ENCODE measurements around the gene MIS18A. TPM values are rescaled to one million over a fixed set of nuclear protein-coding genes. Genes with fewer than 3 reads are reported as not detected.

MIS18A gene
- polyA plus RNA-seq, 3 donors: 1.6 to 2.5 (median 2.3) TPM

DNA sequence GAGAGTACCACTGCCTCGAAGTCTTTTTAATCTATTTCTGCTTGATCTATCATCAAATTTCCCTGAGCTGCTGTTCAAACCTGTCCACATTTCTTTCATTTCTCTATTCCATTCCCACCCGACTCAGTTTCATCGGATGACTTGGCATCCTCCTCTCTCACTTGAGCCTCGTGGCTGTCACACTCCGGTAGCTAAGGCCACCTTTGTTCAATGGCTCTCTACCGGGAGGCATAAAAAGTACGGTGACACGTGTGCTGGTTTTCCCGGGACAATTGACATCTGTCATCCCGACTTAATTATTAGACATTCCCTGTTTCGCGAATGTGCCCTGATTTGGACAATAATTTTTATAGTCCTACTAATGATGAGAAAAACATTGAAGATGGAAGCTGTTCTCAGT, 22.6 kb downstream of the MIS18A start:
- no peaks in the 10 kb centered on the region for H3K4me1 ChIP-seq (ENCODE audit: control insufficient read depth in 1 of 2, insufficient read depth in 2 of 2, low read length in 2 of 2)
- DNase-seq: no peak
- no peak overlapping the region for H3K9ac ChIP-seq (ENCODE audit: insufficient read depth, low read length, poor library complexity, severe bottlenecking)
- no peak overlapping the region for H3K27ac ChIP-seq (ENCODE audit: low read depth in 1 of 2, low read length in 2 of 2)
- H3K27me3 ChIP-seq (ENCODE audit: control insufficient read depth in 2 of 2, insufficient read depth in 2 of 2, low read length in 2 of 2): no peaks in the 10 kb centered on the region
- WGBS (ENCODE audit: insufficient coverage): 94% methylated on average over 12 of the region's 12 CpGs
- no peaks in the 10 kb centered on the region for H3K79me2 ChIP-seq (ENCODE audit: insufficient read depth, low read length)
- intact Hi-C loops (cut with micrococcal nuclease): loop anchor here (5.0 to 10.0 kb wide), 2 partner anchors 381 to 389 kb away; partner anchors contain the start of gene HUNK (in 1 of the 2)
- no peaks in the 10 kb centered on the region for H3K36me3 ChIP-seq (replicated peaks in 1 of 2; ENCODE audit: control insufficient read depth in 1 of 2, insufficient read depth in 2 of 2, low read length in 2 of 2)
- TF ChIP-seq, protein P1, sequence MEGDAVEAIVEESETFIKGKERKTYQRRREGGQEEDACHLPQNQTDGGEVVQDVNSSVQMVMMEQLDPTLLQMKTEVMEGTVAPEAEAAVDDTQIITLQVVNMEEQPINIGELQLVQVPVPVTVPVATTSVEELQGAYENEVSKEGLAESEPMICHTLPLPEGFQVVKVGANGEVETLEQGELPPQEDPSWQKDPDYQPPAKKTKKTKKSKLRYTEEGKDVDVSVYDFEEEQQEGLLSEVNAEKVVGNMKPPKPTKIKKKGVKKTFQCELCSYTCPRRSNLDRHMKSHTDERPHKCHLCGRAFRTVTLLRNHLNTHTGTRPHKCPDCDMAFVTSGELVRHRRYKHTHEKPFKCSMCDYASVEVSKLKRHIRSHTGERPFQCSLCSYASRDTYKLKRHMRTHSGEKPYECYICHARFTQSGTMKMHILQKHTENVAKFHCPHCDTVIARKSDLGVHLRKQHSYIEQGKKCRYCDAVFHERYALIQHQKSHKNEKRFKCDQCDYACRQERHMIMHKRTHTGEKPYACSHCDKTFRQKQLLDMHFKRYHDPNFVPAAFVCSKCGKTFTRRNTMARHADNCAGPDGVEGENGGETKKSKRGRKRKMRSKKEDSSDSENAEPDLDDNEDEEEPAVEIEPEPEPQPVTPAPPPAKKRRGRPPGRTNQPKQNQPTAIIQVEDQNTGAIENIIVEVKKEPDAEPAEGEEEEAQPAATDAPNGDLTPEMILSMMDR (IDR thresholded peaks at IDR 0.05): no peak
- H3K4me3 ChIP-seq (replicated peaks in 1 of 3; ENCODE audit: low read depth in 2 of 3, low read length in 3 of 3): no peak overlapping the region
- peaks cover 3% of the 10 kb centered on the region for H3K4me1 Mint-ChIP-seq
- H2AFZ ChIP-seq (ENCODE audit: insufficient read depth, low read depth, low read length, poor library complexity, severe bottlenecking): no peak overlapping the region
- no peak overlapping the region for H3K4me3 Mint-ChIP-seq
- no peaks in the 10 kb centered on the region for H4K20me1 ChIP-seq (ENCODE audit: insufficient read depth, low read length)
- H3K27ac Mint-ChIP-seq: no peak overlapping the region
- H3K27me3 Mint-ChIP-seq (ENCODE audit: low read depth in 3 of 3): peaks cover 4 to 7% (median 5%) of the 10 kb centered on the region in 3 donors
- no peak overlapping the region for H3K4me2 ChIP-seq (replicated peaks; ENCODE audit: extremely low read depth, low read length, poor library complexity, severe bottlenecking)
- no peaks in the 10 kb centered on the region for H3K36me3 Mint-ChIP-seq
- peaks cover 1 to 7% (median 3%) of the 10 kb centered on the region in 7 donors for H3K9me3 Mint-ChIP-seq
- H3K9me3 ChIP-seq (replicated peaks in 1 of 2; ENCODE audit: control insufficient read depth in 1 of 2, insufficient read depth in 1 of 2, low read length in 2 of 2): peaks cover 0 to 6% of the 10 kb centered on the region in 2 donors

DNA sequence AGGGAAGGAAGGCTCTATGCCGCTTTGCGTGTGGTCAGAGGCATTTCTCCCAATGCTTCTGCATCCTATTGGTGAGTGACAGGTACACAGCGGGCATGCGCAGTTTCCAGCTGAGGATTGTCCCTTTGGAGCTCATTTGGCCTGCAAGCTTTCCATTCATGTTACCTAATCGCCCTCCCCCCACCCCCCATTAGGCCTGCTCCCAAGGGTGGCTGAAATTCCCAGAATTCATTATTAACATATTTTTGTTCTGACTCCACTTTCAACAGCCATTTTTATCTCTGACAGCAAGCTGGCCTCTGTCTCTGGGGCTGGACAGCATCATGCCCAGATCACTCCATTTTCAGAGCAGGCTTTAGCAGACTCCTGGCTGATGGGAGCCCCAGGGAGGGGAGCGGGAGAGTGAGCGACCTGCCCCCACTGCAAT, 25.6 kb downstream of the MIS18A start:
- Histone ChIP-seq H3K9me3 (replicated peaks in 1 of 2; ENCODE audit: control insufficient read depth in 1 of 2, insufficient read depth in 1 of 2, low read length in 2 of 2) (peaks cover 10 to 14% of the 10 kb centered on the region in 2 donors), H3K4me2 (replicated peaks; ENCODE audit: extremely low read depth, low read length, poor library complexity, severe bottlenecking) (no peak overlapping the region), H4K20me1 (ENCODE audit: insufficient read depth, low read length) (no peaks in the 10 kb centered on the region), H3K79me2 (ENCODE audit: insufficient read depth, low read length) (no peaks in the 10 kb centered on the region), H3K27me3 (ENCODE audit: control insufficient read depth in 2 of 2, insufficient read depth in 2 of 2, low read length in 2 of 2) (no peaks in the 10 kb centered on the region), H3K36me3 (replicated peaks in 1 of 2; ENCODE audit: control insufficient read depth in 1 of 2, insufficient read depth in 2 of 2, low read length in 2 of 2) (no peaks in the 10 kb centered on the region), H3K9ac (ENCODE audit: insufficient read depth, low read length, poor library complexity, severe bottlenecking) (no peak overlapping the region), H3K4me3 (replicated peaks in 1 of 3; ENCODE audit: low read depth in 2 of 3, low read length in 3 of 3) (no peak overlapping the region), H2AFZ (ENCODE audit: insufficient read depth, low read depth, low read length, poor library complexity, severe bottlenecking) (no peak overlapping the region), H3K27ac (ENCODE audit: low read depth in 1 of 2, low read length in 2 of 2) (no peak overlapping the region), H3K4me1 (ENCODE audit: control insufficient read depth in 1 of 2, insufficient read depth in 2 of 2, low read length in 2 of 2) (no peaks in the 10 kb centered on the region)
- no peak for DNase-seq
- Mint-ChIP-seq H3K27me3 (ENCODE audit: low read depth in 3 of 3) (peaks cover 2 to 7% (median 7%) of the 10 kb centered on the region in 3 donors), H3K4me1 (peaks cover under 1% of the 10 kb centered on the region), H3K27ac (no peak overlapping the region), H3K36me3 (no peaks in the 10 kb centered on the region), H3K9me3 (peaks cover 3 to 23% (median 14%) of the 10 kb centered on the region in 7 donors), H3K4me3 (no peak overlapping the region)
- WGBS (ENCODE audit: insufficient coverage): 86% methylated on average over 5 of the region's 7 CpGs
- TF ChIP-seq, protein P1 (IDR thresholded peaks at IDR 0.05): no peak
- intact Hi-C loops (cut with micrococcal nuclease): loop anchor here in 1 of 2 donors (10.0 kb wide), 1 partner anchor 378 kb away; the partner anchor contains the start of gene HUNK

Data from CD14-positive monocyte (primary cell).